Sciatic nerve (tissue), 2 donors: Measurements from ENCODE around the gene SESN3. TPM values are rescaled to one million over a fixed set of nuclear protein-coding genes. Genes with fewer than 3 reads are reported as not detected.
"Not testable (repeated sequence)": the region's sequence is repeated elsewhere in the genome, so short reads cannot be mapped to it uniquely, and the experiment has no call there.

Experiments
- ATAC-seq: fragments of 200-7000 bp; cut with Tn5 transposase; one replicate; pipeline ENCODE4 v1.9.1; 2020; ENCODE audit warnings: mild to moderate bottlenecking, moderate library complexity
- DNase-seq: peaks from one replicate; pipeline ENCODE4 v3.0.0-alpha.2; 2020; ENCODE audit warnings: low spot score
- intact Hi-C: fragments of 100-400 bp; cut with DNase I; formaldehyde crosslinking; loops from one replicate; pipeline ENCODE4 v1.14.2; 2022
- total RNA-seq: library from RNA; stranded (reverse); fragmentation: NEBNext Ultra II Directional; extraction: Animal tissue kit (Norgen Biotek cat#: 25700); gene quantifications from one replicate; pipeline ENCODE4 v1.2.1, GENCODE V29; 2021
- donor health status: DM: no; HTN: no; CAD: no.
- donor health status: DM: no; HTN: no; CAD: no.

The SESN3 gene
- total RNA-seq, 1 donor from 2014 or later = 205 TPM

GRCh38 chr11:95253141-95253540, 22.1 kb upstream of the SESN3 start:
- DNase-seq (no peak), ATAC-seq (no peak)
- intact Hi-C loops = no loop called here

DNA sequence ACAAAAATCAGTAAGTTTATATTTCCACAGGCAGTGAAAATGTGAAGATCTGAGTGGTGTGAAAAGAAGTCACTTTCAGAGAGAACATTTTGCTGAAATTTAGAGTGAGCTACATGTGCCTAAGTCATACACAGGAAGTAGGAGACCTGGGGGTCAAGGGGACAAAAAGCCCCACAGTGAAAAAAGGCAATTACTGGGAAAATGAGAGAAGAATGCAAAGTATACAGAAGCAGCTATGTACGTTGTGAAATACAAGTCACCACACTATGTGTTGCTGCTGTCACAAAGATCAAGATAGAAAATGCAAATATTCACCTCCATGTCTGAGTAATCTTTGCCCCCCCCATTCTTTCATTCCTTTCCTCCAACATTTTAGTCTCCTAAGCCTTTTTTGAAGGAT, 21.6 kb upstream of the SESN3 start:
- no peak for DNase-seq
- intact Hi-C loops = no loop called here
- no peak for ATAC-seq

DNA sequence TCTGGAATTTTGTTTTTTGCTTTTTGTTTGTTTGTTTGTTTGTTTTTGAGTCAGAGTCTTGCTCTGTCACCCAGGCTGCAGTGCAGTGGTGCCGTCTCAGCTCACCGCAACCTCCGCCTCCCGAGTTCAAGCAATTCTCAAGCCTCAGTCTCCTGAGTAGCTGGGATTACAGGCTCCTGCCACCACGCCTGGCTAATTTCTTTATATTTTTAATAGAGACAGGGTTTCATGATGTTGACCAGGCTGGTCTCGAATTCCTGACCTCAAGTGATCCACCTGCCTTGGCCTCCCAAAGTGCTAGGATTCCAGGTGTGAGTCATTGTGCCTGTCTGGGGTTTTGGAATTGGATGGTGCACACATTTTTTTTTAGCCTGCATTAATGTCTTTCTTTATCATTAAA, 20.9 kb upstream of the SESN3 start:
- DNase-seq, ATAC-seq, intact Hi-C loops: not testable (repeated sequence)

DNA sequence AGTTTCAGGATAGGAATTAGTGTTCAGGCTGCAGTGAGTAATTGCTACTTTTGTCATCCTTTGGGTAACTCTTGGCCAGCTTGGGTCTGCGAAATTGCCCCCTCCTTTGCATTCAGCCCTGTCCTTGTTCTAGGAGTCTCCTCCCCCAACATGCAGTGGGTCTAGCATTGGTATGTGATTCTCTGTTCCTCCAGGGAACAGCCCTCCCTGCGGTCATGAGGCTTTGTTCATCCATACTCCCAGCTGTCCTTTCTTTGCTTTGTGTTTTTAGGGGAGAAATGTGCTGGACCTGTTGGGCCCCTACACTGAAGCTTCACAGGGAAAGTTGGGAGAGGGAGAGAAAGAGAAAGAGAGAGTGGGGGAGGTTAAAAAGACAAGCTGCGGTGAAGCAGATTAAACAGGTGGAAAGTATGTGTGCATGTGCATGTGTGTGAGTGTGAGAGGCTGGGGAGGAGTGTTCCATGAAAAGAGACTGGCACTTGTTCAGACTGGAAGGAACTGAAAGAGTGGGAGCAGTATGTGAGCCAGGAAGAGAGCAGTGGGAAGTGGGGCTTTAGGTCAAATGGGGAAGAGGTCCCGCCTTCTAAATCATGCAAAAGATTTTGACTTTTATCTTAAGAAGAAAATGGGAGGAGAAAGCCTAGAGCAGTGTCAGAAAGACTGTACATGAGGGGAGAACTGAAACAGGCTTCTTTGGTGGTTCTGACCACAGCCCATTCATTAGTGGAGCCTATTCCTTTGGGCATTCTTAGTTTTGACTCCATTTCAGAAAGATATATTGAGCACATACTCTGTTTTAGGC, 17.9 kb upstream of the SESN3 start:
- intact Hi-C loops = no loop called here
- ATAC-seq (peak; percentile 36), DNase-seq (no peak)

DNA sequence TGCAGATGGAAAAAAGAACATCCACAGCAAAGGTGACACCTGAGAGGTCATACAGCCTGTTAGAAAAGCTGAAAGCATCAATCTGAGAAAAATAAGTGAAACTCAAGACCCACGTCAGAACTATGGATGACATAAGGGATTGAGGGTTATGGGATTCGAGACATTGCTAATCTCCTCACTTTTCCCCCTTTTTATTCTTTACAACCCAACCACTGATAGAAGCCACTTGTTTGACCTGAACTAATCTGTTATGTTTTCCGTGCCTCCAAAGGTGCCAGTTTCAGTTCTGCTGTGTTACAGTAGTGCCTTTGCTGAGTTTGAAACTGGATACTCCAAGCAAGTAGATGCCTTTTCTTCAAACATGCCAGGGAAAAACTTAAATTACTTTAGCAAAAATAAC, 16.9 kb upstream of the SESN3 start:
- no peak for DNase-seq
- intact Hi-C loops = no loop called here
- ATAC-seq = no peak

DNA sequence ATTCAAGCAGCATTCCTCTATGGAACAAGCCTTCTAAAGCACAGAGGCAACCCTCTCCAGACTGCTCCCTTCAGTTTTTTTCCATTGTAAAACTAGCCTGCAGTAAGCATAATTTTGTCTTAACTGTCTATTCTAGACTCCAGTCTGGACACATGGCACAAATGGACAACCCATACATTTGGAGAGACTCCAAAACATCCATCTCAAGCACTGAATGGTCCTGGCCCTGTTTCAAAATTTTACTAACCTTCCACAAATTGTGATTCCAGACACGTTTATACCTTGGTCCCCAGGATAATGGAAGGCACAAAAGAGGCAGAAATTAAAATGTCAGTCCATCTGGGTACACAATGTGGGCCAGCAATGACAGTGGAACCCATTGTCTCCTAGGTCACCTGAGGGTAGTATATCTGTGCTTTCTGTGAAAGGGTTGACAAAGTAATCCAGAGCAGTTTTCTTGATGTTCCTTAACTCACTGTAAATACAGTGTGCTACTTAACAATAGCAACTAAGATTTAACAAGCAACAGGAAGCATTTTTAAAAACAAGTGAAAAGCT, 16.2 kb upstream of the SESN3 start:
- DNase-seq (no peak), ATAC-seq (no peak)
- intact Hi-C loops = no loop called here

- ATAC-seq = no peak
- intact Hi-C loops = no loop called here
- DNase-seq = no peak
Measured at GRCh38 chr11:95245581-95245980, 14.6 kb upstream of the SESN3 start.

DNA sequence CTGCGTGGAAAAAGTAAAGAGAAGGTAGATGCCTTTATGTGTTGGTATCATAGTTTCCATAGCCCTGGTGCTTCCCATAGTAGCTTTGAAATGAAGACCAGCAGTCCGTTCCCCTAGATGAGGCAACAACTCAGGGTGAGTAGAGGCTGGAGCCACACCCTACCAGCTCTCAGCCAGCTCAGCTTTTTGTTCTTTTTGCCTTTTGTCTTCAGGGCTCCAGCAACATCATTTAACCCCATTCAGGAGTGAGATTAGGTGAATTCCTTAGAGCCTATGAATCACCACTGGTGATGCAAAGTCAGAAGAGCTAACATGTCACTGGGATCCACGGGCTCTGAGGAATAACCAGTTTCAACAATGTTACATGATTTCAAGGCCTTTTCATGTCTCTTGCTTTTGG, 14.0 kb upstream of the SESN3 start:
- intact Hi-C loops = no loop called here
- no peak for ATAC-seq
- no peak for DNase-seq

GRCh38 chr11:95243673-95244072, 12.7 kb upstream of the SESN3 start:
- intact Hi-C loops = no loop called here
- DNase-seq (no peak), ATAC-seq (no peak)

DNA sequence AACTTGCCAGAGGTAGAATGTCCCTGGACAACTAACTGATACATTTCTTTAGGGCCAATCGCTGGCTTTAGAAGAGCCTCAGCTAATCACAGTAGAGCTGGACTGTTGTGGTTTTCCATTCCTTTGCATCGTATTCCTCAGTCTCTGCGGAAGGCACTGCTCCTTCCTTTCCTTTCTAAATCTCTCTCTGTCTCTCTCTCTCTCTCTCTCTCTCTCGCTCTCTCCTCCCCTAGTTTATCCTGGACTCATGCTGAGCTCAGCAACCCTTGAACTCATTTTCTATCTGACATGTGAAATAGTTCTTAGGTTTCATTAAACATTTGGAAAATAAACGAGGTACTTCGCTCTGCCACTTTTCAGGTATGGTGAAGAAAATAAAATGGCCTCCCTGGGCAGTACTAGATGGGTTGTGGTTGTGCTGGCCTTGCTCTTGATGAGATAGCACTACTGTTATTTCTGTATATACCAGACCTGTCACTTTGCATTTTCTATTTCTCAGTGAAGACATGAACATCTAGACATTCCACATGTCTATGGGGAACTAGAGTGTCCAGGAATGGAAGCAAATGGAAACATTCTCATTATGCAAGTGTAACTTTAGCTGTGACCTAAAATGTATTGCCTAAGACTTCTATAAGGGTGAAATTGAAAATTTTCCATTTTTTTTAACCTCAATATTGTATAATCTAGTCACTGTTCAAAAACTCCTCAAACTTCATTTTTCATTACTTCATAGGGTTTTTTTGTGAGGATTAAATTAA, 12.0 kb upstream of the SESN3 start:
- ATAC-seq (peak; percentile 52), DNase-seq (no peak)
- intact Hi-C loops = no loop called here

GRCh38 chr11:95242091-95242844, 11.3 kb upstream of the SESN3 start:
- DNase-seq (no peak), ATAC-seq (peak; percentile 41)
- intact Hi-C loops = no loop called here

DNA sequence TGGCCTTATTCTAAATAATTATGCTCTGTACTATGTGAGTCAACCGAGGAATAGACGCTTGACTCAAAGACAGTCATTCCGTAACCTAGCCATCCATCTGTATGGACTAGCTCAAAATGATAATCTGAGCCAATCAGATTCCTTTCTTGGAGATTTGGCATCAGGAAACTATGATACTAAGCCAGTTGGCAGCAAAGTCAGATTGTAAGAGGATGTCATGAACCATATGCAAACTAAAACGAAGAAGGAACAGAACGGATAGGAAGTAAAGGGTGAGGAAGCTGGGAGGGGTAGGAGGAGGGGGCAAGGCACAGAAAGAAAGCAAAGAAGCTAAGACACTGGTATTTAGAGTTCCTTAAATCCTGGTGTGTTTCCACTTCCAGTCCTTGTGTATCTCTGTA, 10.7 kb upstream of the SESN3 start:
- intact Hi-C loops = no loop called here
- DNase-seq = no peak
- ATAC-seq = peak; percentile 65

- intact Hi-C loops = no loop called here
- ATAC-seq (no peak), DNase-seq (no peak)
Measured at GRCh38 chr11:95239871-95240649, 9.1 kb upstream of the SESN3 start.

GRCh38 chr11:95232666-95233065, 1.7 kb upstream of the SESN3 start:
- DNase-seq = no peak
- intact Hi-C loops = loop anchor here (5.0 kb wide), 1 partner anchor 75 kb away; no protein-coding TSS in a partner anchor

GRCh38 chr11:95231881-95232605, 1.0 kb upstream of the SESN3 start:
- intact Hi-C loops = loop anchor here (5.0 kb wide), 1 partner anchor 75 kb away; no protein-coding TSS in a partner anchor
- DNase-seq (peak; percentile 84), ATAC-seq (peak; percentile 71)

More at GRCh38 chr11:95232666-95233065, 1.7 kb upstream of the SESN3 start:
- no peak for ATAC-seq

- ATAC-seq (no peak), DNase-seq (no peak)
- intact Hi-C loops = loop anchor here (5.0 kb wide), 1 partner anchor 73 kb away; no protein-coding TSS in a partner anchor
Measured at GRCh38 chr11:95230810-95231126, 234 bp downstream of the SESN3 start.

DNA sequence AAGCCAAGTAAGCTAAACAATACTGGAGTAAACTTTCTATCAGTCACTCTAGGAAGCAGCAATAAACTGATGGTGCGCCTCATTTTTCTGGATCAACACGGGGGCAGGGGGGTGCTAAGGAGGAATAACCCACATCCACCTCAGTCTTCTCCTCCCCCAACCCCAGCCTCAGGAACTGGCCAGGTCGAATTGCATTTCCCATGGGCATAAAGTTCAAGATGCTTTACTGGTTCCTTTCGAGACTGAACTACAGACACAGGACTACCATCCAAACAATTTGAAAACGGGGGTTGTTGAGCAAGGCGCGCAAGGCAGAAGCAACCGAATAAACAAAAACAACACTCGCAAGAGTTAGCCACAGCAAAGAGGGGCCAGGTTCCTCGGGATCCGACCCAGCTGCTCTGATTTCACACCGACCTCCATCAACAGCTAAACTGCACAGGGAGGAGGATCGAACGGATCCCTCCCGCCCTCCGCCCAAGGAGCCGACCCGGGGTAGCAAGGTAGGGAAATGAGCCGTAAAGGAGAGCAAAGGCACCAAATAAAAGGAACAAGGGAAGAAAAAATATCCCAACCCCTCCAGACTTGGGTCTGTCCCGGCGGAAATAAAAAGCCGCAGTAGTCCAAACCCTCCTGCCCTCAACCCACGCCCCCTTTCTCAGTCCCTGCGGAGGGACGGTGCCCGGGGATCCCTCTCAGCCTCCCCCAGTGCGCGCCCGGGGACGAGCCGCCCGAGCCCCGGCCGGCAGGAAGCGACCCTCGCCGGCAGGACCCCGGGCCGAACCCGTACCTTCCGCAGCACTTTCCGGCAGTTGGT, 801 bp downstream of the SESN3 start:
- DNase-seq (peak; percentile 76), ATAC-seq (no peak)
- intact Hi-C loops = loop anchor here (5.0 kb wide), 1 partner anchor 73 kb away; no protein-coding TSS in a partner anchor
